ENCODE data around the gene OR6K3.

OR6K3 gene

GRCh38 chr1:158687037-158687436 is 33.5 kb downstream of the OR6K3 start:
- DNase-seq (ENCODE audit: low read depth in 2 of 3, low spot score in 2 of 3): no peak

GRCh38 chr1:158686111-158687009 is 34.2 kb downstream of the OR6K3 start, which contains the start of gene SPTA1:
TSS of gene SPTA1 (minus strand) at chr1:158686715. CDS start at chr1:158686517, 198 bp downstream.
- DNase-seq (ENCODE audit: low read depth in 2 of 3, low spot score in 2 of 3): no peak

GRCh38 chr1:158685085-158685484 is 35.4 kb downstream of the OR6K3 start:
- DNase-seq (ENCODE audit: low read depth in 2 of 3, low spot score in 2 of 3): no peak

GRCh38 chr1:158681606-158682005 is 38.9 kb downstream of the OR6K3 start:
- DNase-seq (ENCODE audit: low read depth in 2 of 3, low spot score in 2 of 3): no peak

- no peak for DNase-seq (ENCODE audit: low read depth in 2 of 3, low spot score in 2 of 3)
Observed at GRCh38 chr1:158679289-158679688, 41.2 kb downstream of the OR6K3 start.

- no peak for DNase-seq (ENCODE audit: low read depth in 2 of 3, low spot score in 2 of 3)
Observed at GRCh38 chr1:158675563-158676323, 44.8 kb downstream of the OR6K3 start.

- DNase-seq (ENCODE audit: low read depth in 2 of 3, low spot score in 2 of 3): no peak
Observed at GRCh38 chr1:158674302-158674701, 46.2 kb downstream of the OR6K3 start.
